Esophagus squamous epithelium (tissue), 5 donors: Measurements from ENCODE around the gene LDAF1. TPM values are rescaled to one million over a fixed set of nuclear protein-coding genes. Genes with fewer than 3 reads are reported as not detected.

ENCODE experiments used
- DNase-seq: peaks from one replicate; lab custom pipeline; 2025; lab: John Stamatoyannopoulos, UW
- H3K27ac ChIP-seq, 4 donors: fragments of 200-600 bp; sonication (generic); one replicate each; pipeline ENCODE4 v1.5.1; 2016 to 2019; ENCODE audit warnings: mild to moderate bottlenecking in 1 of 4
- H3K27me3 ChIP-seq, 4 donors: fragments of 200-600 bp; sonication (generic); 1 replicate in 3 of 4; 2 replicates in 1 of 4; pipeline versions ENCODE4 v1.5.1 to v1.6.0; 2017 to 2021; ENCODE audit warnings: antibody characterized with exemption in 1 of 4
- H3K36me3 ChIP-seq, 3 donors: fragments of 200-600 bp; sonication (generic); one replicate each; pipeline ENCODE4 v1.5.1; 2016 to 2019
- H3K4me1 ChIP-seq, 3 donors: fragments of 200-600 bp; sonication (generic); one replicate each; pipeline ENCODE4 v1.5.1; 2017 to 2019
- H3K4me3 ChIP-seq, 4 donors: fragments of 200-600 bp; sonication (generic); 1 replicate in 3 of 4; 2 replicates in 1 of 4; pipeline ENCODE4 v1.5.1; 2016 to 2019; ENCODE audit warnings: mild to moderate bottlenecking in 2 of 4, moderate library complexity in 1 of 4
- H3K9me3 ChIP-seq, 3 donors: fragments of 200-600 bp; sonication (generic); one replicate each; pipeline ENCODE4 v1.5.1; 2016 to 2019
- POLR2A ChIP-seq, 4 donors: fragments of 450-650 bp; IDR thresholded peaks; one replicate each; pipeline ENCODE4 v1.6.1; 2017; ENCODE audit warnings: antibody characterized with exemption in 4 of 4, mild to moderate bottlenecking in 4 of 4, moderate library complexity in 3 of 4
- WGBS, 2 donors: methylation state at CpG; one replicate each; pipeline ENCODE4 v1.1.5; 2018; 5-methylcytosine and 5-hydroxymethylcytosine counted together
- intact Hi-C: fragments of 100-400 bp; cut with DNase I; formaldehyde crosslinking; loops from one replicate; pipeline ENCODE4 v1.15.0; 2022
- total RNA-seq, 4 donors: library from RNA; depleted of rRNA; stranded (reverse); fragments of >200 nt; gene quantifications; one replicate each; pipeline ENCODE4 v1.1.0, GENCODE V29; 2016
- TF ChIP-seq, protein P1 (sequence below), 6 experiments: fragments of 450-650 bp in 4 of 6; fragments of 200-600 bp in 2 of 6; sonication (generic) in 2 of 6; IDR thresholded peaks; one replicate each; pipeline ENCODE4 v1.5.1; 2016 to 2019; ENCODE audit warnings: antibody characterized with exemption in 6 of 6, mild to moderate bottlenecking in 4 of 6, moderate library complexity in 4 of 6
- donor health status: DM: yes; HTN: yes; CAD: no.

LDAF1 gene
- total RNA-seq, 4 donors from 2014 or later: 46.3 to 137 (median 111) TPM

DNA sequence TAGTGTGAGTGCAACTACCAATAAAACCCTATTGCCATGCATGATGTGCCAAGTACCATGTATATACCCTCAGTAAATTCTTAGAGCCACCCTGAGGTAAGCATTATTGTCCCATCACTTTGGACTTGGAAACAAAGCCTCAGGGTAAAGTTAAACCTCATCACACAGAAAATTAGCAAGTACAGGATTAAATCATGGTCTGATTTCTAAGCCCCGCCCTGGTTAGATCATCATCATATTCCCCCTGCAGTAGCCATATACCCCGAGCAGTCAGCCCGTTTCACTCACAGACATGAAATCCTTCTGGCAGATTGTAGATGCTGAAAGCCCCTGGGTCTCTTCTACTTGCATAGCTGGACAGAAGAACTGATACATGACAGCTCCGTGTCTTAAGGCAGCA is 48.1 kb downstream of the LDAF1 start:
- Histone ChIP-seq H3K27ac (no peak overlapping the region), H3K27me3 (peaks cover 0 to 46% (median 0%) of the 10 kb centered on the region in 4 donors), H3K4me3 (no peak overlapping the region), H3K9me3 (no peaks in the 10 kb centered on the region), H3K4me1 (peaks cover 0 to 12% (median 4%) of the 10 kb centered on the region in 3 donors), H3K36me3 (no peaks in the 10 kb centered on the region)
- WGBS, 2 donors: 81 to 86% methylated on average over 4 of the region's 4 CpGs
- TF ChIP-seq POLR2A (IDR thresholded peaks at IDR 0.05): no peak
- TF ChIP-seq, protein P1, sequence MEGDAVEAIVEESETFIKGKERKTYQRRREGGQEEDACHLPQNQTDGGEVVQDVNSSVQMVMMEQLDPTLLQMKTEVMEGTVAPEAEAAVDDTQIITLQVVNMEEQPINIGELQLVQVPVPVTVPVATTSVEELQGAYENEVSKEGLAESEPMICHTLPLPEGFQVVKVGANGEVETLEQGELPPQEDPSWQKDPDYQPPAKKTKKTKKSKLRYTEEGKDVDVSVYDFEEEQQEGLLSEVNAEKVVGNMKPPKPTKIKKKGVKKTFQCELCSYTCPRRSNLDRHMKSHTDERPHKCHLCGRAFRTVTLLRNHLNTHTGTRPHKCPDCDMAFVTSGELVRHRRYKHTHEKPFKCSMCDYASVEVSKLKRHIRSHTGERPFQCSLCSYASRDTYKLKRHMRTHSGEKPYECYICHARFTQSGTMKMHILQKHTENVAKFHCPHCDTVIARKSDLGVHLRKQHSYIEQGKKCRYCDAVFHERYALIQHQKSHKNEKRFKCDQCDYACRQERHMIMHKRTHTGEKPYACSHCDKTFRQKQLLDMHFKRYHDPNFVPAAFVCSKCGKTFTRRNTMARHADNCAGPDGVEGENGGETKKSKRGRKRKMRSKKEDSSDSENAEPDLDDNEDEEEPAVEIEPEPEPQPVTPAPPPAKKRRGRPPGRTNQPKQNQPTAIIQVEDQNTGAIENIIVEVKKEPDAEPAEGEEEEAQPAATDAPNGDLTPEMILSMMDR (IDR thresholded peaks at IDR 0.05): no peak
- intact Hi-C loops: no loop called here
- no peak for DNase-seq

DNA sequence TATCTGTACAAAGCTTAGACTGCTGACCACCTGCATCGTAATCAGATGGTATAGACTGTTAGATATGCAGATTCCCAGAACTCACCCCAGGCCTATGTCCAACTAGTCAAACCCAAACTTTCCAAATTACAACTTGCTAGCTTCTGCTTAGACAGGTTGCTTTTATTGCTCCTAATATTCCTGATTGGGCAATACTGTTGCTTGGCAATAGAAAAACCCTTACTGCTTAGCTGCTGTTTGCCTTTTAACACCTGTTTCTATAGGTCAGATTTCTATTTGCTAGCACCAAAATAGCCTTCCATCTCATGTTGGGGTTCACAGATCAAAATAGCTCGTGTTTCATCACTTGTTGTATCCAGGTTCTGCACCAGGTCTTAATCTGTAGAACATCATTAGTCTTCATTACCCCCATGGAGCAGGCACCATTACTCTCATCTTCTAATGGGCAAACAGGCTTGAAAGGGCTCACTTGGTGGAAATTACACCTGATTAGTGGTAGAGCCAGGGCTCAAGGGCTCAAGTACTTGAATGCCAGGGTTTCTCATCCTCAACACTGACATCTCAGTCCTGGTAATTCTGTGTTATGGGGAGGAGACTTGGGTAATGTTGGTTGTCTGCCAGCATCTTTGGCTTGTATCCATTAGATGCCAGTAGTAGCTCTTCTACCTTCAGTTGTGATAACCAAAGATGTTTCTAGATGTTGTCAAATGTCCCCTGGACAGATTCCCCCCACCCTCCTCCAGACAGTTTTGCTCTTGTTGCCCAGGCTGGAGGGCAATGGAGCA is 50.2 kb downstream of the LDAF1 start:
- H3K9me3 ChIP-seq: no peaks in the 10 kb centered on the region
- no peak for TF ChIP-seq POLR2A (IDR thresholded peaks at IDR 0.05)
- TF ChIP-seq, protein P1 (IDR thresholded peaks at IDR 0.05): no peak
- H3K36me3 ChIP-seq: no peaks in the 10 kb centered on the region
- DNase-seq: no peak
- peaks cover 0 to 45% (median 0%) of the 10 kb centered on the region in 4 donors for H3K27me3 ChIP-seq
- H3K4me1 ChIP-seq: peaks cover 0 to 12% (median 4%) of the 10 kb centered on the region in 3 donors
- no peak overlapping the region for H3K4me3 ChIP-seq
- 64 to 67% methylated on average over 2 of the region's 2 CpGs for WGBS, 2 donors
- H3K27ac ChIP-seq: no peak overlapping the region
- intact Hi-C loops: no loop called here

DNA sequence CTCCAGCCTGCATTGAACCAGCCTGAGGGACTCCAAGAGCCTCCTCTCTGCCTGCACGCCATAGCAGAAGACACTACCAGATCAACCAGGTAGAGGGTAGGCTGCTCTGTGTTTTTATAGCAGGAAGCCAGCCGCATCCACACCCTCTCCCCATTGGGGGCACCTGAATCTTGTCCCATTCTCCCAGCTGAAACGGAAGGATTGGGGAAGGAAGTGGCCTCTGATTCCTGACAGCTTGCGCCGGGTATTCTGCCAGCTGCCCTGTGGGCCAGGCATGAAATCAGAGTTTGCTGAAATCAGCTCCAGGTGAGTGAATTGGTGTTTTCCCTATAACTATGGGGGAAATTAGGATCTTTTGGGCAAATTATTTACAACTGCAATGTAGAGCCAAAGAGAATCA is 53.0 kb downstream of the LDAF1 start, which contains the start of gene ZP2:
Gene ZP2, minus strand, starts transcription at position 89 of the 400 bp plus-strand sequence. Its CDS starts 27 bp downstream, at position 62.
- DNase-seq: no peak
- H3K36me3 ChIP-seq: no peaks in the 10 kb centered on the region
- H3K9me3 ChIP-seq: no peaks in the 10 kb centered on the region
- peaks cover 0 to 15% (median 4%) of the 10 kb centered on the region in 3 donors for H3K4me1 ChIP-seq
- TF ChIP-seq POLR2A (IDR thresholded peaks at IDR 0.05): no peak
- TF ChIP-seq, protein P1 (IDR thresholded peaks at IDR 0.05): no peak
- H3K4me3 ChIP-seq: no peak within 1 kb of the TSS
- no peak within 1 kb of the TSS for H3K27ac ChIP-seq
- peaks cover 0 to 49% (median 0%) of the 10 kb centered on the region in 4 donors for H3K27me3 ChIP-seq
- intact Hi-C loops: no loop called here
- 75% methylated on average over 4 of the region's 5 CpGs; no CpG with 5 or more reads in 1 of the 2 donors for WGBS, 2 donors

DNA sequence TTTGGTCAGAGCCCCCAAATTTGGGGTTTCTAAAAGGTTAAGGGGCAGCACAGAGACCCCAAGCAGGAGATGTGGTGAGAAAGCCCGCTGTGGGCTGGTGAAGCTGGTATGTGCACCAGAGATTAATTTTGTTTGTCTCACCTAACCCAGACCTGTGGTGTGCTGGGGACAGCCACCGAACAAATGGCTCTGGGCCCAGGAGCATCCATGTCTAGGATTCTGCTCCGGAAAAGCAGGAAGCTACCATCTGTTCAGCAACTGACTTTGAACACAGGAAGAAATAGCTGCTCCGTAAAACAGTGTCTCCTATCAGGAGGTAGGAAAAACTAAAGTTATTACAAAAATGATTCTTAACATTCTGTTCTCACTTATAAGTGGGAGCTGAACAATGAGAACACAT is 55.6 kb downstream of the LDAF1 start:
- DNase-seq: no peak
- H3K4me1 ChIP-seq: peaks cover 0 to 25% (median 4%) of the 10 kb centered on the region in 3 donors
- TF ChIP-seq, protein P1 (IDR thresholded peaks at IDR 0.05): no peak
- no peak for TF ChIP-seq POLR2A (IDR thresholded peaks at IDR 0.05)
- intact Hi-C loops: no loop called here
- no peaks in the 10 kb centered on the region for H3K36me3 ChIP-seq
- WGBS, 2 donors: 53 to 67% methylated on average over 1 to 4 of the region's 4 CpGs
- H3K9me3 ChIP-seq: no peaks in the 10 kb centered on the region
- H3K27ac ChIP-seq: no peak overlapping the region
- H3K27me3 ChIP-seq: peaks cover 0 to 64% (median 0%) of the 10 kb centered on the region in 4 donors
- no peak overlapping the region for H3K4me3 ChIP-seq

DNA sequence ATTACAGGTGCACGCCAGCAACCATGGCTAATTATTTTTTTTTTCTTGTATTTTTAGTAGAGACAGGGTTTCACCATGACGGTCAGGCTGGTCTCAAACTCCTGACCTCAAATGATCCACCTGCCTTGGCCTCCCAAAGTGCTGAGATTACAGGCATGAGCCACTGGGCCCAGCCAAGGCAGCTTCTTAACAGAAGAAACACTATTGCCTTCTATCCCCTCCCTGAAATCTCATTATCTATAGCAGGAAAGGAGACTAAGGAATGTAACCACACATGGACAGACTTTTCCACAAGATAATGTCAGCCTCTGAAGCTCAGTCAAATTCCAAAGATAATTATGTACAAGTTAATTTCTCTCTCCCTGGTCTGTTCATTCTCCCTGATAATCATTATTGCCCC is 58.6 kb downstream of the LDAF1 start:
- Histone ChIP-seq H3K36me3 (no peaks in the 10 kb centered on the region), H3K4me1 (peaks cover 0 to 25% (median 0%) of the 10 kb centered on the region in 3 donors), H3K27me3 (peaks cover 0 to 68% (median 0%) of the 10 kb centered on the region in 4 donors), H3K27ac (no peak overlapping the region), H3K4me3 (no peak overlapping the region), H3K9me3 (no peaks in the 10 kb centered on the region)
- intact Hi-C loops: no loop called here
- TF ChIP-seq POLR2A (IDR thresholded peaks at IDR 0.05): no peak
- TF ChIP-seq, protein P1 (IDR thresholded peaks at IDR 0.05): no peak
- 52 to 61% methylated on average over 2 of the region's 2 CpGs for WGBS, 2 donors
- DNase-seq: no peak
